GOT3 (cell line): Measurements from ENCODE around the gene ARRDC1.
"Not testable (repeated sequence)": the region's sequence is repeated elsewhere in the genome, so short reads cannot be mapped to it uniquely, and the experiment has no call there.

Experiments used
- DNase-seq: peaks from one replicate; lab custom pipeline; 2025; ENCODE audit warnings: mixed read lengths; lab: John Stamatoyannopoulos, UW

Gene ARRDC1

GRCh38 chr9:137613738-137614523, 8.4 kb downstream of the ARRDC1 start:
- no peak for DNase-seq

DNA sequence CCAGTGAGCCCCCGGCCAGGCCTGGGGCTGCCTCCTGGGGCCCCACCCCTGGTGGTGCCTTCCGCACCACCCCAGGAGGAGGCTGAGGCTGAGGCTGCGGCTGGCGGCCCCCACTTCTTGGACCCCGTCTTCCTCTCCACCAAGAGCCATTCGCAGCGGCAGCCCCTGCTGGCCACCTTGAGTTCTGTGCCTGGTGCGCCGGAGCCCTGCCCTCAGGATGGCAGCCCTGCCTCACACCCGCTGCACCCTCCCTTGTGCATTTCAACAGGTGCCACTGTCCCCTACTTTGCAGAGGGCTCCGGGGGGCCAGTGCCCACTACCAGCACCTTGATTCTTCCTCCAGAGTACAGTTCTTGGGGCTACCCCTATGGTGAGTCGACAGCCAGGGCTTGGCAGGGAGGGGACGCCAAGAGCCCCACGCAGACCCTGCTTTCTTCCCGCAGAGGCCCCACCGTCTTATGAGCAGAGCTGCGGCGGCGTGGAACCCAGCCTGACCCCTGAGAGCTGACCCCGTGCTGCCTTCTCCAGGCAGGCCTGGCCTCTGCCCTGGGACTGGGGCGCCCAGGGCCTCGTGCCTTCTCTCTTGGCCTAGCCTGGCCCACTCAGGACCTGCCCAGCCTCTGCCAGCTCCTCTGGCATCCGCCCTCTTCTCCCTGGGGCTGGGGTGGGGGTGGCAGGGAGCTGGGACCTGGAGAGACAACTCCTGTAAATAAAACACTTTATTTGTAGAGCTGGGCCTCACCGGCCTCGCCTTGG, 9.3 kb downstream of the ARRDC1 start:
- no peak for DNase-seq

DNA sequence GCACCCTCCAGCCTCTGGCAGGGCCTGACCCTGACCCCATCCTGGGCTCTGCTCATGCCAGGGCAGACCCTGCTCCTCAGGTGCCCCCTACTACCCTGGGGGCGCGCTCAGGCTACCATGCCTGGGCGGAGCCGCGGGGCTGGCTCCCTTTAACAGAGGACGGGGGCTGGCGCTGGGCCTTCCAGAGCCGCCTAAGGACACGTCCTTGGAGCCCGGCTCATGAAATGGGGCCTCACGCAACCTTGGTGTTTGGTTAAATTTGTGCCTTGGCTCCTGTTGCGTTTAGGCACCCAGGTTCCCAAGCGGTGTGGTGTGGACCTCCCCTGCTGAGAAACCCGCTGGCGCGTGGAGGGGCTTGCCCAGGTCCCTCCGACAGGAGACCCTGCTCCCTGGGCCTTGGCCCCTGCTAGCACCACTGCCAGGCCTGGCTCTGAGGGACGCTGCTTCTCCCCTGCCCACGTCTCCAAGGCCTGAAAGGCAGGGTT, 9.9 kb downstream of the ARRDC1 start:
- DNase-seq = no peak

DNA sequence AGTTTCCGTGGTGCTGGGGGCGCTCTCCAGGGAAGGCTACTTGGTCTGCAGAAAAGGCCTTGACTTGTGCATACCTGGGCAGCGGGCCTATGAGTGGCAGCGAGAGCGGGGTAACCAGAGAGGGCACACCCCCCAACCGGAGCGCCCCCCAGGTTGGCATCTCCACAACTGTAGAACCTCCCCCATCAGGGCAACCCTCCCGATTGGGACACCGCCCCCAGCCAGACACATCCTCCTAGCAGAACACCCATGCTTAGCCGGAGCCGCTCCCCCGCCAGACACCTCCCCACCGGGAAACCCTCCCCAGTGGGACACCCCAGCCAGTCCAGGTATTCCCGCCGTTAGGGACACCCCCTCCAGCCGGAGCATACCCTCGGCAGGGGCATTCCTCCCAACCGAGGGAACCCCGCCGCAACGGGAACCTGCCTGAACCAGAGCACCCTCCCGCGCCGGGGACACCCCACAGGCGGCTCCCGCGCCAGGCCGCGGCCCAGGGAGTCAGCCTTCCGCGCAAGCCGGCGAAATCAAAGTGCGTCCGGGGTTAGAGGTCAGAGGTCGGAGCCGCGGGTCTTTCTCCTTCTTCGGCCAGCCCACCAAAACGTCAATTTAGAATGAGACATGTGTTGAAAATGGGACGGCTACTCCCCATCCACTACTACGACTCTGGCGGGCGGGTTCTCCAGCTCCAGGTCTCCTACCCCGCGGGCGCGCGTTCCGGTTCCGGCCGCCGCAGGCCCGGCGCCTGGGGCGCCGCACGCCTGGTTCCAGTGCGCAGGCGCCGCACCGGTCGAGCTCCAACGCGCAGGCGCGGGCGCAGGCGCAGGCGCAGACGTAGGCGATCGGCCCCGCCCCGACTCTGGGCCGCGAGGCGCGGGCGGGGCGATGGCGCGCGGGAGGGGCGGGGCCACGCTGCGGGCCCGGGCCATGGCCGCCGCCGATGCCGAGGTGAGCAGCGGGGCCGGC, 12.9 kb downstream of the ARRDC1 start, which contains the start of gene EHMT1:
EHMT1 (plus strand) TSS at position 901 of the 963 bp plus-strand sequence; CDS start at position 925, 24 bp downstream.
- DNase-seq = peak; percentile 53

DNA sequence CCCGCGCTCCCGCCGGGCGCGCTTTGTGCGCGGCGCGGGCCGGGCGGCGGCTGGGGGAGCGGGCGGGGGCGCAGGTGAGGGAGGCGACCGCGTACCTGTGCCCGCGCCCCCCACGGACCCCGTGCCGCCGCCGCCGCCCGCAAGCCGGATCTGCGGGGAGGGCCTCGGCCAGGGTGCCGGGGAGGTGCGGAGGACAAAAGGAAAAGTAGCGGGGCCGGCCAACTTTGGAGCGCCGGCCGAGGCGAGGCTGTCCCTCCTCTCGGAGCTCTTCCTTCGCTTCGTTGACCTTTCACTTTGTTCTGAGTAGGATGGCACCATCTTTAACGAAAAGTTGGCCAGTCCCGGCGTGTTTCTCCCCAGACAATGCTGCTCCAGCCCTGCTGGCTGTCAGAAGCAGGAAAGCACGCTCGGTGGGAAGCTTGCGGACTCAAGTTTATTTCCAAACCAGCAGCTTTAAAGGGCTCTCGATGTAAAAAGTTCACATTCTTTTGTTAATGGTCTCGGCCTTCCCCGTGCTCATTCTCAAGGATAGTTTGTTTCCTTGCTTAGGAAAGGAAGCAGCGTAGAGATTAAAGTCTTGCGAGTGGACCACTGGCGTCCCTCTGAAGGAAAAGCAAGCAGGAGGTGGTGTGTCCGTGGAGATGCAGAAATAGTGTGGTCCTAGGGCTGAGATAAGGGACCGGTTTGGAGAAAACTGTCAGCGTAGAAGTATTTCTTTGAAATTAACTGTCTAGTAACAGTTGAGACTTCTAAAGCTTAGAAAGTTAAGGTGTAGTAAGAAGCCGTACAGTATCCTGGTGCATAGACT, 14.0 kb downstream of the ARRDC1 start:
- no peak for DNase-seq

DNA sequence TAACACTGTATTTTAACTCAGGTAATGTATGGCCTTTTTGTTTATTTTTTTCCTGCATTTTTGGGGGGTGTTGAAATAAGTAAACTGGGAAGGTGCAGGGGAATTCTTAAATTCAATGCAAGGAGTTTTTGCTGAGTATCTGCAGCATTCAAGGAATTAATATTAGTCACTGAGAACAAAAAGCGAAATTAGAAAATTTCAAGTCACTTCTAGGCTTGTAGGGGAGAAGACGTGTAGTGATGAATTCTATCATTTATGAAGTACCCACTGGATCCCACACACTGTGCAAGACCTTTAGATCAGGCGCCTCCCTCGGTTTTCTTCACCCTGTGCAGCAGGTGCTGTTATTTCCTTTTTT, 14.5 kb downstream of the ARRDC1 start:
- DNase-seq = no peak

GRCh38 chr9:137620581-137620980, 15.1 kb downstream of the ARRDC1 start:
- no peak for DNase-seq

- no peak for DNase-seq
Observed at GRCh38 chr9:137621131-137621757, 15.8 kb downstream of the ARRDC1 start.

- not testable (repeated sequence) for DNase-seq
Observed at GRCh38 chr9:137622211-137622610, 16.7 kb downstream of the ARRDC1 start.

- no peak for DNase-seq
Observed at GRCh38 chr9:137626464-137626863, 21.0 kb downstream of the ARRDC1 start.

DNA sequence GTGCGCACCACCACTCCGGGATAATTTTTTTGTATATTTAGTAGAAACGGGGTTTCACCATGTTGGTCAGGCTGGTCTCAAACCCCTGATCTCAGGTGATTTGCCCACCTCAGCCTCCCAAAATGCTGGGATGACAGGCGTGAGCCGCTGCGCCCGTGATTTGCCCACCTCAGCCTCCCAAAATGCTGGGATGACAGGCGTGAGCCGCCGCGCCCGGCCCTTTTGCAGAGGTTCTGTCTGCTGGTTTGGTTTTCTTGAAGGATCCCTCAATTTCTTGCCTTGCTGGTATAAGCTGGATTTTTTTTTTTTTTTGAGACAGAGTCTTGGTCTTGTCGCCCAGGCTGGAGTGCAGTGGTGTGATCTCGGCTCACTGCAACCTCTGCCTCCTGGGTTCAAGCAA, 21.9 kb downstream of the ARRDC1 start:
- not testable (repeated sequence) for DNase-seq

- DNase-seq = no peak
Observed at GRCh38 chr9:137630126-137630525, 24.6 kb downstream of the ARRDC1 start.

GRCh38 chr9:137630679-137631078, 25.2 kb downstream of the ARRDC1 start:
- no peak for DNase-seq

DNA sequence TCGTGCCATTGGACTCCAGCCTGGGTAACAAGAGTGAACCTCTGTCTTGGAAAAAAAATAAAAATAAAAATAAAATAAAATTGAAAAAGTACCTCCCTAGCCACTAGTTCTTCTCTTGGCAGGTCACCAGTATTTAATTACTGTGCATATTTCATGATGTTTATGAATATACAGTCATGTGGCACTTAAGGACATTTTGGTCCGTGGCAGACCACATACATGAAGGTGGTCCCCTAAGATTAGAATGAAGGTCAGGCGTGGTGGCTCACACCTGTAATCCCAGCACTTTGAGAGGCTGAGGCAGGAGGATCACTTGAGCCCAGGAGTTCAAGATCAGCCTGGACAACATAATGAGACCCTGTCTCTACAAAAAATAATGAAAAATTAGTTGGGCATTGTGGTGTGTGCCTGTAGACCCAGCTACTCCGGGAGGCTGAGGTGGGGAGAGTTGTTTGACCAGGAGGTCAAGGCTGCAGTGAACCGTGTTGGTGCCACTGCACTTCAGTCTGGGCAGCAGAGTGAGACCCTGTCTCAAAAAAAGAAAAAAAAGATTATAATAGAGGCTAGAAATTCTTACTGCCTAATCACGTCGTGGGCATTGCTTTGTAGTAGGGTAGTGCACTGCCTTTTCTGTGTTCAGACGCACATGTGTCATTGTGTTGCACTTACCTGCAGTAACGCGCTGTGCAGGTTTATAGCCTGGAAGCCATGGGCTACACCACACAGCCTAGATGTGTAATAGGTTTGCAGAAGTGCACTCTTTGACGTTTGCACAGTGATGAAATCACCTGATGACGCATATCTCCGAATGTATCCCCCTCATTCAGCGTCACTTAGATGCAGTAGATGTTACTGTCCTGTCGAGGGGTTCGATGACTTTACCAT, 26.1 kb downstream of the ARRDC1 start:
- DNase-seq = no peak

- no peak for DNase-seq
Observed at GRCh38 chr9:137632230-137633161, 27.0 kb downstream of the ARRDC1 start.

- DNase-seq = no peak
Observed at GRCh38 chr9:137634016-137634415, 28.5 kb downstream of the ARRDC1 start.

DNA sequence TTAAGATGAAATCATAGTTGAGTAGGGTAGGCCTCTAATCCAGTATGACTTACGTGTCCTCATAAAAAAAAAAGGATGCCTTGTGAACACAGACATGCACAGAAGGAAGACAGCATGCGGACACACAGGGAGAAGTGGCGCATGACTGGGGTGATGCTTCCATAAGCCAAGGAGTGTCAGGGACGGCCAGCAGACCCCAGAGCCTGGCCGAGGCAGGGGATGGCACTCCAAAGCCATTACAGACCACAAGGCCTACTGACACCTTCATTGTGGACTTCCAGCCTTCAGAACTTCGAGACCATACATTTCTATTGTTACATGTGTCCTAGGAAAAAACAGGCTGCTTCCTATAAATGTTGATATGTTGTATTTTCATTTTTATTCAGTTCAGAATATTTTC, 33.2 kb downstream of the ARRDC1 start:
- DNase-seq = no peak

DNA sequence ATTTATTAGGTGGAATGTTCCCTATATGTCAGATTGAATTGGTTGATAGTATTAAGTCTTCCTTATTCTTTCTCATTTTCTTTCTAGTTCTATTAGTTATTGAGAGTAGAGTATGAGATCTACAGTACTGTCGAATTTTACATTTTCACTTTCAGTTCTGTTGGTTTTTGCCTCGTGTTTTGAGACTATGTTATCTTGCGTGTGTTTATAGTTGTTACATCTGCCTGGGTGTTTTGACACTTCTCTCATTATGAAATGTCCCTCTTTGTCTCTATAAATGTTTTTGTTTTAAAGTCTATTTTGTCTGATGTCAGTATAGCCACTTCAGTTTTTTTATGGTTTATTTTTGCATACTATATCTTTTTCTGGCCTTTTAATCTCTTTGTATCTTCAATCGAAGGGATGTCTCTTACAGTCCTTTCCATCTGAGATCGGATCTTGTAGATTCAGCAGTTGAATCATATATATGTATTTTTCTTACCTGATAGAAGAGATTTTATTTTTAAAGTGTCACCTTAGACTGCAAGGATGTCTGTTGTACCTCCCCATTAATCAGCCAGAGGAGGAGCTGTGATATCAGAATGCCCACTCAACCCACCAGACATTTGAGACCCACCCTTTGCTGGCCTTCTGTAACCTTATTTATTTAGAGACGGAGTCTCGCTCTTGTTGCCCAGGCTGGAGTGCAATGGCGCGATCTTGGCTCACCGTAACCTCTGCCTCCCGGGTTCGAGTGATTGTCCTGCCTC, 34.0 kb downstream of the ARRDC1 start:
- no peak for DNase-seq
